HepG2 (cell line): Measurements from ENCODE around the gene SERPINA3. TPM values are rescaled to one million over a fixed set of nuclear protein-coding genes. Genes with fewer than 3 reads are reported as not detected.

Experiments used
- CBX5 ChIP-seq: sonication (generic); formaldehyde crosslinking; IDR thresholded peaks from 2 replicates; pipeline ENCODE4 v1.4.0; 2020; ENCODE audit warnings: missing genetic modification reagents, borderline replicate concordance
- GLMP ChIP-seq: sonication (generic); formaldehyde crosslinking; IDR thresholded peaks from 2 replicates; pipeline ENCODE4 v1.9.0; 2021; ENCODE audit warnings: missing genetic modification reagents, mild to moderate bottlenecking, borderline replicate concordance
- NFATC3 ChIP-seq: sonication (generic); formaldehyde crosslinking; IDR thresholded peaks from 2 replicates; pipeline ENCODE4 v1.5.1; 2020; ENCODE audit warnings: mild to moderate bottlenecking, missing genetic modification reagents
- POGZ ChIP-seq: sonication (generic); formaldehyde crosslinking; IDR thresholded peaks from 2 replicates; pipeline ENCODE4 v1.4.0; 2020; ENCODE audit warnings: mild to moderate bottlenecking, missing genetic modification reagents
- SP2 ChIP-seq: sonication (generic); formaldehyde crosslinking; IDR thresholded peaks from 2 replicates; pipeline ENCODE4 v1.5.1; 2020; ENCODE audit warnings: mild to moderate bottlenecking, missing genetic modification reagents
- STAT5B ChIP-seq: sonication (generic); formaldehyde crosslinking; IDR thresholded peaks from 2 replicates; pipeline ENCODE4 v1.4.0; 2020; ENCODE audit warnings: missing genetic modification reagents
- ZBTB26 ChIP-seq: IDR thresholded peaks from 2 replicates; pipeline ENCODE4 v1.6.1; 2016; ENCODE audit warnings: missing compliant biosample characterization, missing genetic modification reagents, borderline replicate concordance
- ZBTB33 ChIP-seq: sonication (generic); formaldehyde crosslinking; IDR thresholded peaks from 2 replicates; pipeline ENCODE4 v1.4.0; 2020; ENCODE audit warnings: missing genetic modification reagents
- ZBTB34 ChIP-seq: sonication (generic); formaldehyde crosslinking; IDR thresholded peaks from 2 replicates; pipeline ENCODE4 v1.8.0; 2022; ENCODE audit warnings: mild to moderate bottlenecking, missing genetic modification reagents
- ZBTB37 ChIP-seq: sonication (generic); formaldehyde crosslinking; IDR thresholded peaks from 2 replicates; pipeline ENCODE4 v1.4.0; 2020; ENCODE audit warnings: mild to moderate bottlenecking, missing genetic modification reagents
- ZEB1 ChIP-seq: IDR thresholded peaks from 2 replicates; pipeline ENCODE4 v1.6.1; 2012; ENCODE audit warnings: mild to moderate bottlenecking, low read depth, inconsistent platforms; ENCODE audit not compliant: insufficient replicate concordance
- ZFP41 ChIP-seq: sonication (generic); formaldehyde crosslinking; IDR thresholded peaks from 2 replicates; pipeline ENCODE4 v1.4.0; 2020; ENCODE audit warnings: mild to moderate bottlenecking, missing genetic modification reagents, borderline replicate concordance
- ZNF234 ChIP-seq: sonication (generic); formaldehyde crosslinking; conservative IDR thresholded peaks from 2 replicates; pipeline ENCODE4 v1.5.1; 2020; ENCODE audit warnings: mild to moderate bottlenecking, missing genetic modification reagents
- ZNF235 ChIP-seq: sonication (generic); formaldehyde crosslinking; IDR thresholded peaks from 2 replicates; pipeline ENCODE4 v1.8.1; 2023; ENCODE audit warnings: mild to moderate bottlenecking, missing genetic modification reagents, borderline replicate concordance
- ZNF281 ChIP-seq: sonication (generic); formaldehyde crosslinking; IDR thresholded peaks from 2 replicates; pipeline ENCODE4 v1.4.0; 2020; ENCODE audit warnings: missing genetic modification reagents, borderline replicate concordance
- ZNF704 ChIP-seq: sonication (generic); formaldehyde crosslinking; IDR thresholded peaks from 2 replicates; pipeline ENCODE4 v1.8.1; 2023; ENCODE audit warnings: mild to moderate bottlenecking, inconsistent platforms, moderate library complexity, missing genetic modification reagents, borderline replicate concordance
- ZNF749 ChIP-seq: sonication (generic); formaldehyde crosslinking; IDR thresholded peaks from 2 replicates; pipeline ENCODE4 v1.8.0; 2022; ENCODE audit warnings: mild to moderate bottlenecking, missing genetic modification reagents, moderate library complexity, borderline replicate concordance
- ZNF883 ChIP-seq: sonication (generic); formaldehyde crosslinking; IDR thresholded peaks from 2 replicates; pipeline ENCODE4 v1.5.1; 2020; ENCODE audit warnings: mild to moderate bottlenecking, missing genetic modification reagents; ENCODE audit errors: not compliant biosample characterization
- polyA plus RNA-seq, 8 experiments: library from polyadenylated mRNA; depleted of rRNA in 3 of 8; stranded (reverse) in 7 of 8; unstranded in 1 of 8; fragments of >200 nt; fragmentation: Illumina TruSeq in 4 of 8; extraction: Trizol in 4 of 8; gene quantifications; 2 replicates each; pipeline versions ENCODE4 v1.2.1 to v1.2.3, GENCODE V29; 2011 to 2016; ENCODE audit warnings: low read depth in 4 of 8, missing spikeins in 1 of 8, mixed read lengths in 1 of 8; ENCODE audit not compliant: insufficient read depth in 1 of 8
- total RNA-seq, 5 experiments: library from RNA; depleted of rRNA; stranded (reverse); fragments of >200 nt; fragmentation: Illumina TruSeq; extraction: Trizol; gene quantifications; 2 replicates each; pipeline ENCODE4 v1.2.3, GENCODE V29; 2016; ENCODE audit warnings: low read depth in 1 of 5

The SERPINA3 gene
- total and polyA plus RNA-seq, 2 of the 13 experiments (the other 11 are each of a cell fraction or from before 2014, with no cell fraction given) = 825 to 2,200 TPM

GRCh38 chr14:94594441-94594840 is 17.8 kb upstream of the SERPINA3 start (continued):
- TF ChIP-seq ZNF704 (no peak), ZNF281 (CRISPR knock-in tag) (no peak), ZNF234 (no peak), ZBTB26 (CRISPR knock-in tag) (no peak), NFATC3 (no peak), ZBTB37 (no peak), GLMP (CRISPR knock-in tag) (0 out of 2 replicates have a peak, but pooled peaks have one; percentile 2), ZBTB33 (no peak), STAT5B (CRISPR knock-in tag) (no peak), POGZ (CRISPR knock-in tag) (no peak), ZNF749 (CRISPR knock-in tag) (no peak), CBX5 (CRISPR knock-in tag) (no peak), ZNF883 (CRISPR knock-in tag) (no peak), SP2 (0 out of 2 replicates have a peak, but pooled peaks have one; percentile 27), ZEB1 (peak; percentile 4), ZNF235 (CRISPR knock-in tag) (no peak; the same call in 1 of the 2 replicates), ZBTB34 (CRISPR knock-in tag) (no peak), ZFP41 (CRISPR knock-in tag) (no peak)
